Neutrophil (primary cell): ENCODE data around the gene SDK2.

Experiments used
- H3K27ac ChIP-seq: fragments of 200-600 bp; sonication (generic); 2 replicates; pipeline ENCODE4 v1.5.1; 2016; ENCODE audit warnings: mild to moderate bottlenecking, moderate library complexity
- H3K27me3 ChIP-seq: fragments of 200-600 bp; sonication (generic); 2 replicates; pipeline ENCODE4 v1.6.0; 2016; ENCODE audit warnings: mild to moderate bottlenecking
- H3K36me3 ChIP-seq: fragments of 200-600 bp; sonication (generic); 2 replicates; pipeline ENCODE4 v1.5.1; 2017
- H3K4me1 ChIP-seq, 2 experiments: fragments of 200-600 bp in 1 of 2; sonication (generic) in 1 of 2; 1 replicate in 1 of 2; 2 replicates in 1 of 2; pipeline versions ENCODE4 v1.5.1 to v1.6.1; 2013 to 2016; ENCODE audit warnings: low read depth in 1 of 2, low read length in 1 of 2, mild to moderate bottlenecking in 1 of 2, moderate library complexity in 1 of 2; ENCODE audit not compliant: control insufficient read depth in 1 of 2, insufficient read depth in 1 of 2
- H3K4me3 ChIP-seq, 2 experiments: fragments of 200-600 bp in 1 of 2; sonication (generic) in 1 of 2; 1 replicate in 1 of 2; 2 replicates in 1 of 2; pipeline ENCODE4 v1.5.1; 2013 to 2016; ENCODE audit warnings: low read depth in 1 of 2, low read length in 1 of 2, mild to moderate bottlenecking in 1 of 2, moderate library complexity in 1 of 2
- H3K9me3 ChIP-seq: fragments of 200-600 bp; sonication (generic); 2 replicates; pipeline ENCODE4 v1.5.1; 2016
- CTCF ChIP-seq: fragments of 200-600 bp; sonication (generic); IDR thresholded peaks from 2 replicates; pipeline ENCODE4 v1.5.1; 2016; ENCODE audit warnings: antibody characterized with exemption

SDK2 gene

GRCh38 chr17:73531158-73531557, 113.1 kb downstream of the SDK2 start:
- Histone ChIP-seq H3K36me3 (no peaks in the 10 kb centered on the region), H3K4me1 (no peaks in the 10 kb centered on the region), H3K9me3 (no peaks in the 10 kb centered on the region), H3K4me3 (no peak overlapping the region), H3K27me3 (no peaks in the 10 kb centered on the region), H3K27ac (no peak overlapping the region)
- no peak for TF ChIP-seq CTCF

- Histone ChIP-seq H3K4me1 (no peaks in the 10 kb centered on the region), H3K36me3 (no peaks in the 10 kb centered on the region), H3K27me3 (no peaks in the 10 kb centered on the region), H3K9me3 (no peaks in the 10 kb centered on the region), H3K4me3 (no peak overlapping the region), H3K27ac (no peak overlapping the region)
- TF ChIP-seq CTCF, result no peak
Observed at GRCh38 chr17:73528679-73529078, 115.6 kb downstream of the SDK2 start.

- Histone ChIP-seq H3K36me3 (no peaks in the 10 kb centered on the region), H3K27me3 (no peaks in the 10 kb centered on the region), H3K9me3 (no peaks in the 10 kb centered on the region), H3K4me3 (no peak overlapping the region), H3K4me1 (no peaks in the 10 kb centered on the region), H3K27ac (no peak overlapping the region)
- no peak for TF ChIP-seq CTCF
Observed at GRCh38 chr17:73526952-73527351, 117.3 kb downstream of the SDK2 start.

- TF ChIP-seq CTCF, result no peak
- H3K4me1 ChIP-seq, result no peaks in the 10 kb centered on the region
- no peaks in the 10 kb centered on the region for H3K9me3 ChIP-seq
- no peak overlapping the region for H3K4me3 ChIP-seq
- H3K36me3 ChIP-seq, result no peaks in the 10 kb centered on the region
- no peak overlapping the region for H3K27ac ChIP-seq
- H3K27me3 ChIP-seq, result no peaks in the 10 kb centered on the region
Observed at GRCh38 chr17:73524941-73525679, 119.1 kb downstream of the SDK2 start.

- H3K27me3 ChIP-seq, result no peaks in the 10 kb centered on the region
- no peak overlapping the region for H3K27ac ChIP-seq
- no peaks in the 10 kb centered on the region for H3K9me3 ChIP-seq
- no peak overlapping the region for H3K4me3 ChIP-seq
- H3K4me1 ChIP-seq, result no peaks in the 10 kb centered on the region
- H3K36me3 ChIP-seq, result no peaks in the 10 kb centered on the region
- no peak for TF ChIP-seq CTCF
Observed at GRCh38 chr17:73522696-73523095, 121.5 kb downstream of the SDK2 start.
